A549 (cell line): ENCODE results near the gene FAM180B.

Source experiments
- CTCF ChIP-seq: fragments of >200 bp; sonication (Bioruptor Twin); formaldehyde crosslinking; IDR thresholded peaks from 3 replicates; pipeline ENCODE4 v1.5.1; 2016
- USF2 ChIP-seq: fragments of 450-650 bp; IDR thresholded peaks from 2 replicates; pipeline ENCODE4 v1.6.1; 2014; ENCODE audit warnings: antibody characterized with exemption

GRCh38 chr11:47572715-47573255 is 13.7 kb upstream of the FAM180B start:
- TF ChIP-seq CTCF (no peak), USF2 (no peak)
